ACHN (cell line): ENCODE data around the gene SYN1.
"Not testable (repeated sequence)": the region's sequence is repeated elsewhere in the genome, so short reads cannot be mapped to it uniquely, and the experiment has no call there.

Experiments used
- DNase-seq: peaks from one replicate; pipeline ENCODE4 v3.0.0-alpha.2; 2015
- in situ Hi-C: cut with HindIII; loops from 2 replicates; pipeline ENCODE4 v1.10.0; 2017; ENCODE audit warnings: low sequenced_read_pairs, low pct_ligation_motif_present, low pct_unique_long_range_greater_than_20kb

The SYN1 gene

GRCh38 chrX:47608130-47608810, 11.4 kb downstream of the SYN1 start:
- in situ Hi-C loops: no loop called here
- DNase-seq: no peak

GRCh38 chrX:47607091-47607490, 12.6 kb downstream of the SYN1 start:
- in situ Hi-C loops: no loop called here

GRCh38 chrX:47605024-47605423, 14.6 kb downstream of the SYN1 start:
- in situ Hi-C loops: no loop called here
- DNase-seq: no peak

More at GRCh38 chrX:47607091-47607490, 12.6 kb downstream of the SYN1 start:
- no peak for DNase-seq

- DNase-seq, in situ Hi-C loops: not testable (repeated sequence)
These were observed 16.5 kb downstream of the SYN1 start for GRCh38 chrX:47603125-47603524.

- in situ Hi-C loops: no loop called here
These were observed 22.4 kb downstream of the SYN1 start for GRCh38 chrX:47597222-47597621.

GRCh38 chrX:47596256-47596655, 23.4 kb downstream of the SYN1 start:
- in situ Hi-C loops: no loop called here
- no peak for DNase-seq

More at GRCh38 chrX:47597222-47597621, 22.4 kb downstream of the SYN1 start:
- DNase-seq: no peak

- DNase-seq: no peak
- in situ Hi-C loops: no loop called here
These were observed 23.9 kb downstream of the SYN1 start for GRCh38 chrX:47595716-47596251.

GRCh38 chrX:47593522-47593921, 26.1 kb downstream of the SYN1 start:
- DNase-seq: no peak
- in situ Hi-C loops: no loop called here

GRCh38 chrX:47590984-47591383, 28.7 kb downstream of the SYN1 start:
- in situ Hi-C loops: no loop called here
- no peak for DNase-seq

- in situ Hi-C loops: no loop called here
These were observed 31.5 kb downstream of the SYN1 start for GRCh38 chrX:47587906-47588735.

GRCh38 chrX:47587091-47587891, 32.4 kb downstream of the SYN1 start:
- in situ Hi-C loops: no loop called here
- no peak for DNase-seq

More at GRCh38 chrX:47587906-47588735, 31.5 kb downstream of the SYN1 start:
- no peak for DNase-seq

- no peak for DNase-seq
- in situ Hi-C loops: no loop called here
These were observed 33.4 kb downstream of the SYN1 start for GRCh38 chrX:47586043-47586787.

GRCh38 chrX:47585273-47585672, 34.4 kb downstream of the SYN1 start:
- in situ Hi-C loops: no loop called here
- no peak for DNase-seq

GRCh38 chrX:47584714-47585113, 34.9 kb downstream of the SYN1 start:
- in situ Hi-C loops: no loop called here
- no peak for DNase-seq

- DNase-seq: no peak
- in situ Hi-C loops: no loop called here
These were observed 36.3 kb downstream of the SYN1 start for GRCh38 chrX:47583240-47583861.

GRCh38 chrX:47581731-47582647, 37.7 kb downstream of the SYN1 start, which contains the start of gene TIMP1:
TIMP1 (plus strand) TSS chrX:47582436; CDS start chrX:47583416, 980 bp downstream.
- in situ Hi-C loops: no loop called here
- DNase-seq: peak; percentile 81

GRCh38 chrX:47579537-47579936, 40.1 kb downstream of the SYN1 start:
- DNase-seq: no peak
- in situ Hi-C loops: no loop called here
